ENCODE measurements around the gene IFNA1.

DNA sequence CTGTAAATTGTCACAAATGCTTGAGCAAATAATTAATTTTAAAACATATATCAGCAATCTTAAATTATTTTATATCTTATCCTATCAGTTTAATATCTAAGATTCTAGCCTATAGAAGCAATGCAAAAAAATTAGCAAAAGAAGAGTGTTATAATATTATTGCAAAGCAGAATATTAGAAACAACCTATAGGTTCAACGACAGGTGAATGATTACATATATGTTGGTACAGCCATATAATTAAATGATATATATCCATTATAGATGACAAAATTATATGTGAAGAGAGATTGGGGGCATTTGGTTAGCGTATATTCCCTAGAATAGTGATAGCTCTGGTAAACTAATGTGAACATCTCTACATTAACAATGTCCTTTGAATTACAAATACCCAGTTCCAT lies 42.0 kb downstream of the IFNA1 start, which contains the start of gene IFNE:
- TF ChIP-seq, protein P1, sequence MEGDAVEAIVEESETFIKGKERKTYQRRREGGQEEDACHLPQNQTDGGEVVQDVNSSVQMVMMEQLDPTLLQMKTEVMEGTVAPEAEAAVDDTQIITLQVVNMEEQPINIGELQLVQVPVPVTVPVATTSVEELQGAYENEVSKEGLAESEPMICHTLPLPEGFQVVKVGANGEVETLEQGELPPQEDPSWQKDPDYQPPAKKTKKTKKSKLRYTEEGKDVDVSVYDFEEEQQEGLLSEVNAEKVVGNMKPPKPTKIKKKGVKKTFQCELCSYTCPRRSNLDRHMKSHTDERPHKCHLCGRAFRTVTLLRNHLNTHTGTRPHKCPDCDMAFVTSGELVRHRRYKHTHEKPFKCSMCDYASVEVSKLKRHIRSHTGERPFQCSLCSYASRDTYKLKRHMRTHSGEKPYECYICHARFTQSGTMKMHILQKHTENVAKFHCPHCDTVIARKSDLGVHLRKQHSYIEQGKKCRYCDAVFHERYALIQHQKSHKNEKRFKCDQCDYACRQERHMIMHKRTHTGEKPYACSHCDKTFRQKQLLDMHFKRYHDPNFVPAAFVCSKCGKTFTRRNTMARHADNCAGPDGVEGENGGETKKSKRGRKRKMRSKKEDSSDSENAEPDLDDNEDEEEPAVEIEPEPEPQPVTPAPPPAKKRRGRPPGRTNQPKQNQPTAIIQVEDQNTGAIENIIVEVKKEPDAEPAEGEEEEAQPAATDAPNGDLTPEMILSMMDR (IDR thresholded peaks at IDR 0.05) = no peak
- TF ChIP-seq POLR2A (IDR thresholded peaks at IDR 0.05) = no peak

All from thyroid gland (tissue), 4 donors.